G401 (cell line): ENCODE data around the gene PMM1. TPM values are rescaled to one million over a fixed set of nuclear protein-coding genes. Genes with fewer than 3 reads are reported as not detected.

Experiments used
- total RNA-seq: library from RNA; depleted of rRNA; stranded (reverse); fragments of >200 nt; shearing (Covaris generic); gene quantifications from 2 replicates; pipeline ENCODE4 v1.2.3, GENCODE V29; 2014; rRNA removed

The PMM1 gene
- total RNA-seq, 1 experiment from 2014 or later, result 21.8 TPM

Other genes starting within 250 kb of the PMM1 start
- 4.1 and 12.8 TPM in 2 replicates for gene TEF, start 207.9 kb downstream of the PMM1 start, total RNA-seq
- 33.3 and 34.4 TPM in 2 replicates for gene TOB2, start 143.0 kb downstream of the PMM1 start, total RNA-seq
- 133 and 134 TPM in 2 replicates for gene PHF5A, start 121.1 kb downstream of the PMM1 start, total RNA-seq
- 171 and 184 TPM in 2 replicates for gene ACO2, start 120.7 kb downstream of the PMM1 start, total RNA-seq
- 33.8 and 35.3 TPM in 2 replicates for gene POLR3H, start 45.4 kb downstream of the PMM1 start, total RNA-seq
- 10.6 and 11.2 TPM in 2 replicates for gene CSDC2, start 28.8 kb downstream of the PMM1 start, total RNA-seq
- gene DESI1, start 31.2 kb upstream of the PMM1 start, total RNA-seq, result 22.8 and 33.0 TPM in 2 replicates
- 647 and 807 TPM in 2 replicates for gene XRCC6, start 31.5 kb upstream of the PMM1 start, total RNA-seq
- 152 and 186 TPM in 2 replicates for gene SNU13, start 99.0 kb upstream of the PMM1 start, total RNA-seq
- gene MEI1, start 109.7 kb upstream of the PMM1 start, total RNA-seq, result not detected in 2 replicates
- gene CCDC134, start 210.8 kb upstream of the PMM1 start, total RNA-seq, result 10.0 and 10.8 TPM in 2 replicates
- gene SREBF2, start 243.3 kb upstream of the PMM1 start, total RNA-seq, result 31.1 and 37.4 TPM in 2 replicates